Duodenal mucosa (tissue), 2 donors: ENCODE results near the gene NRP1.
"Not testable (repeated sequence)": the region's sequence is repeated elsewhere in the genome, so short reads cannot be mapped to it uniquely, and the experiment has no call there.

Experiments used
- H3K27ac ChIP-seq: one replicate; pipeline ENCODE4 v1.7.0; 2013; ENCODE audit warnings: low read depth, low read length
- H3K27me3 ChIP-seq, 2 donors: one replicate each; pipeline ENCODE4 v1.7.0; 2013; ENCODE audit warnings: low read length in 2 of 2, control low read depth in 1 of 2; ENCODE audit not compliant: insufficient read depth in 2 of 2, control insufficient read depth in 1 of 2
- H3K36me3 ChIP-seq, 2 donors: one replicate each; pipeline ENCODE4 v1.7.0; 2013; ENCODE audit warnings: low read length in 2 of 2, control low read depth in 1 of 2; ENCODE audit not compliant: insufficient read depth in 2 of 2, control insufficient read depth in 1 of 2
- H3K4me1 ChIP-seq, 2 donors: one replicate each; pipeline ENCODE4 v1.7.0; 2013; ENCODE audit warnings: low read length in 2 of 2, control low read depth in 1 of 2; ENCODE audit not compliant: insufficient read depth in 2 of 2, control insufficient read depth in 1 of 2
- H3K4me3 ChIP-seq, 2 donors: one replicate each; pipeline ENCODE4 v1.7.0; 2013; ENCODE audit warnings: low read length in 2 of 2, low read depth in 1 of 2
- H3K9ac ChIP-seq, 2 donors: one replicate each; pipeline ENCODE4 v1.7.0; 2013; ENCODE audit warnings: low read length in 2 of 2, low read depth in 1 of 2
- H3K9me3 ChIP-seq, 2 donors: one replicate each; pipeline ENCODE4 v1.7.0; 2013; ENCODE audit warnings: low read length in 2 of 2, control low read depth in 1 of 2; ENCODE audit not compliant: control insufficient read depth in 1 of 2

The NRP1 gene

DNA sequence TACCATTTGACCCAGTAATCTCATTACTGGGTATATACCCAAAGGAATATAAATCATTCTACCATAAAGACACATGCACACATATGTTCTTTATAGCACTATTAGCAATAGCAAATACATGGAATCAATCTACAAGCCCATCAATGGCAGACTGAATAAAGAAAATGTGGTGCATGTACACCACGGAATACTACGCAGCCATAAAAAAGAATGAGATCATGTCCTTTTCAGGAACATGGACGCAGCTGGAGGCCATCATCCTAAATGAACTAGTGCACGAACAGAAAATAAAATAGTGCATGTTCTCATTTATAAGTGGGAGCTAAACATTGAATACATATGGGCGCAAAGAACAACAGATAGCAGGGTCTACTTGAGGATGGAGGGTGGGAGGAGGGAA is 26.6 kb downstream of the NRP1 start:
- H3K4me1 ChIP-seq: peaks cover 0 to 9% of the 10 kb centered on the region in 2 donors

DNA sequence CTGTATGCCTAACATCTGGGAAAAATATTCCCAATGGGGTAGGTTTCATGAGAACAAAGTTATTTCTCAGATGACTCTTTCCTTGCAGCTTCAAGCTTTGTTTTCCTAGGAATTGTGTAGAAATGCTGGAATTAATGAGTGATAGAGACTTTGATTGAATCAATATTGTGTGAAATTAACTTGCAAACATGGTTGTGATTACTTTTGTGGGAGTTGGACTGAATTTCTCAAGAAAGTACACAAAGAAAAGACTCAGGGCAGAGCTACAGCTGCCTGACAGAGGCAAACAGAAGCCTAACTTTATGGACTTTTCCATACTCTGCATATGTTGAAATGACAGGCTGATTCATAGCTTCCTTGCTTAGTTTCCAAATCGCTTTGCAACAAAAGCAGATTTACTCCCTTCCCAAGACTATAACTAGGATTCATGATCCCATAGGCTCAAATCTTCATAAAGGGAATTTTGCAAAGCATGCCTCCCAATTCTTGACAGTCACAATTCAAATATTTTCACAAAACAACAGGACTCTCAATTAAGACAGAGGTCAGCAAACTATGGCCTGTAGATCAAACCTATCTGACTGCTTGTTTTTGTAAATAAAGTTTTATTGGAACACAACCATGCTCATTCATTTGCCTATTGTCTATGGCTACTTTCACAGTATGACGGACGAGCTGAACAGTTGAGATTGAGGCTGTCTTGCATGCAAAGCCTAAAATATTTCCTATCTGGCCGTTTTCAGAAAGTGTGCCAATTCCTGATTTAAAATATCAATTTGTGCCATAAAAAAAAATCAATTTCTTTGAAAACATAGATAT is 27.6 kb downstream of the NRP1 start:
- H3K4me3 ChIP-seq: no peak overlapping the region
- no peaks in the 10 kb centered on the region for H3K27me3 ChIP-seq
- no peaks in the 10 kb centered on the region for H3K36me3 ChIP-seq
- H3K9me3 ChIP-seq: no peaks in the 10 kb centered on the region
- H3K9ac ChIP-seq: no peak overlapping the region
- no peak overlapping the region for H3K27ac ChIP-seq
- peaks cover 0 to 9% of the 10 kb centered on the region in 2 donors for H3K4me1 ChIP-seq

More for the DNA sequence above, 26.6 kb downstream of the NRP1 start:
- Histone ChIP-seq H3K36me3 (no peaks in the 10 kb centered on the region), H3K27ac (no peak overlapping the region), H3K4me3 (no peak overlapping the region), H3K27me3 (no peaks in the 10 kb centered on the region), H3K9me3 (no peaks in the 10 kb centered on the region), H3K9ac (no peak overlapping the region)

DNA sequence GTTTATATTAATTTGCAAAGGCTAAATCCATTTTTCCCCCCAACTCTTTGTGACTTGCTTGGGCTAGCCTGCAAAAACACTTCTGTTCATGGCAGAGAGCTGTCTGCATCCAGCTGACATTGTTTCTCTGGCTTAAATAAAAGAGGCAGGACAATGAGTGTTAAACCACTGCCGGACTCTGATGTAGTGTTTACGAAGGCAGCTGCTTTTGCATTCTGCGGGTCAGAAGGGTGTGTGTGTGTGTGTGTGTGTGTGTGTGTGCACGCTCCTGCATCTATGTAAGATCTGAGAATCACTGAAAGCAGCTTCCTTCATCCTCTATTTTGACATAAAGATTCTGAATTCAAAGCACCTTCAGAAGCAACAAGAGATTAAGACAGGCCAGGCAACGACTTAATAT is 28.3 kb downstream of the NRP1 start:
- H3K27me3 ChIP-seq: no peaks in the 10 kb centered on the region
- no peaks in the 10 kb centered on the region for H3K9me3 ChIP-seq
- H3K4me3 ChIP-seq: no peak overlapping the region
- no peak overlapping the region for H3K9ac ChIP-seq
- no peaks in the 10 kb centered on the region for H3K36me3 ChIP-seq
- no peak overlapping the region for H3K27ac ChIP-seq
- H3K4me1 ChIP-seq: peaks cover under 1 to 9% of the 10 kb centered on the region in 2 donors

DNA sequence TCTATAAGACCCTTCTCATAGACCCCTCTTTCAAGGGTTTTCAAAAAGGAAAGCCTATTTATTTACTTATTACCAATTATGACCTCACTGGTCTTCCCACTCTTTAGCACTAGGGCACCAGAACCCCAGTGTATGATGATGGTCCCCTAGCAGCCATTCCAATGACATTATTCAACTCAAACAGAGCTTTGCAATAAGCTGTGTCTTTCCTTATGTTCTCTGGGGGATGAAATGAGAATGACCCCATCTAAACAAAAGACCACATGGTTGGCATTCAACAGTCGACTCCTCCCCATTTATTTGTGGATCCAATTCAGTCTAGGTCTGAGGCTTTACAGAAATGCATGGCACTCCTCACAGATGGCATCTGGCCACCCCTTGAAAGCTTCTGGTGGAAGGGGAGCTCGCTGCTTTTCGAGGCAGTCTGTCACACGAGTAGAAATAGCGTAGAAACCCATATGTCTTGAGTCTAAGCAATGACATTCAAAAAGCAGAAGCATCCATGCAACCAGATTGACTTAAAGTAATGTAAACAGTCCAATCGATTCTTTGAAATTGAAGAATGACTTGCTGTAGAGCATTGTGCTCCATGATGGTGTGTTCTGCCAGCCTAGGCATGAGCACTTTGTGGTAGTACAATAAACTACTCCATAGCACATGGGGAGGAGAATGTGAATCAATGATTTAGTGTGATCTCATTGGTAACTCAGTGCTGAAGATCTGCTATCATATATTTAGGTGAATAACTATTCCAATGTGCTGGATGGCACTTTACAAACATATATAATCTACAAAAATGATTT is 29.8 kb downstream of the NRP1 start:
- Histone ChIP-seq H3K27ac (no peak overlapping the region), H3K4me1 (peaks cover 4 to 9% of the 10 kb centered on the region in 2 donors)

DNA sequence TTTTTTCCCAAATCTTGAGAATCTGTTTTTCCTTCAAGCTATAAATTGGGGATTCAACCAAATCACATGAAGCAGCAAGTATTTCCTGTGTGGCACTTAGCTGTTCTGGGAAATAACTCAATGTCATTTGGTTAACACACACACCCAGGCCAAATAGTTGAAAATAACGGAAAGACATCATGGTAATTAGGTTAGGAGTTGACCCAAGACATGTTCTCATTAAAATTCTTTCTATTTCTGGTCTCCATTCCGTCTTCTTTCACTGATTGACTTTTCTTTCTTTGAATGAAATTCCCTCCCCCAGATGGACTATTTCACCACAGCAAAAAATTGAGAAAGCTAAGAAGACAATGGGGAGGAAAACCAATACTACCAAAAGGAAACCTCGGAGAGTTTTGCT is 30.5 kb downstream of the NRP1 start:
- no peaks in the 10 kb centered on the region for H3K9me3 ChIP-seq
- no peaks in the 10 kb centered on the region for H3K36me3 ChIP-seq
- H3K9ac ChIP-seq: no peak overlapping the region
- H3K27me3 ChIP-seq: no peaks in the 10 kb centered on the region
- peaks cover 4 to 9% of the 10 kb centered on the region in 2 donors for H3K4me1 ChIP-seq
- no peak overlapping the region for H3K27ac ChIP-seq
- no peak overlapping the region for H3K4me3 ChIP-seq

More for the DNA sequence above, 29.8 kb downstream of the NRP1 start:
- no peak overlapping the region for H3K4me3 ChIP-seq
- no peaks in the 10 kb centered on the region for H3K27me3 ChIP-seq
- no peak overlapping the region for H3K9ac ChIP-seq
- H3K9me3 ChIP-seq: no peaks in the 10 kb centered on the region
- no peaks in the 10 kb centered on the region for H3K36me3 ChIP-seq

DNA sequence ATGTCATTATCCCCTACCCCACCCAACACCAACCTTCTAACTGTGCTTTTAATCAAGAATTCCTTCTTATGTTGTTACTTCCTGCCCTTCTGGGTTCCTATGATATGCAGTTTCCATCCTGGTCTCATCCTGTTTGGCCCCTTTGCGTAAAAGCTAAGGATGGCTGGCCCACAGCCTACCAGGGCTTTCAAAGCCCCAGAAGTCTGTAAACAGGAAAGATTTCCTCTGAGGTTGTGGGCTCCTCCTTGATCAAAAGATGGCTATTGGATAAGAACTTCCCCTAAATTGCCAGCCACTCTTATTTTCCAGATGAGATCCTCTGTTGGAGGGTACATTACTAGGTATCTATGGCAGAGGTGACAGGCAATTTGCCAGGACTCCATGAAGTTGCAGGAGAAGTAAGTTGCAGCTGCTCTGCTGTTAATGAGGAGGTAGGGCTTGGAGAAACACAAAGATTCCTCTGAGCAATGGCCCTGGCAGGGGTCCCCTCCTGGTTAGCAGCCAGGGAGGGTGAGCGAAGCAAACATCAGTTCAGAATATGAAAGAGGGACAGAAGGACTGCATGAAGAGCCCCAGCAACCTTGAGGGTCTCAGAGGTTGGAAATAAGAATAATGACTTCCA is 32.1 kb downstream of the NRP1 start:
- Histone ChIP-seq H3K9me3 (no peaks in the 10 kb centered on the region), H3K9ac (no peak overlapping the region), H3K4me1 (peaks cover 4 to 9% of the 10 kb centered on the region in 2 donors), H3K4me3 (no peak overlapping the region), H3K27me3 (no peaks in the 10 kb centered on the region), H3K36me3 (no peaks in the 10 kb centered on the region), H3K27ac (no peak overlapping the region)

DNA sequence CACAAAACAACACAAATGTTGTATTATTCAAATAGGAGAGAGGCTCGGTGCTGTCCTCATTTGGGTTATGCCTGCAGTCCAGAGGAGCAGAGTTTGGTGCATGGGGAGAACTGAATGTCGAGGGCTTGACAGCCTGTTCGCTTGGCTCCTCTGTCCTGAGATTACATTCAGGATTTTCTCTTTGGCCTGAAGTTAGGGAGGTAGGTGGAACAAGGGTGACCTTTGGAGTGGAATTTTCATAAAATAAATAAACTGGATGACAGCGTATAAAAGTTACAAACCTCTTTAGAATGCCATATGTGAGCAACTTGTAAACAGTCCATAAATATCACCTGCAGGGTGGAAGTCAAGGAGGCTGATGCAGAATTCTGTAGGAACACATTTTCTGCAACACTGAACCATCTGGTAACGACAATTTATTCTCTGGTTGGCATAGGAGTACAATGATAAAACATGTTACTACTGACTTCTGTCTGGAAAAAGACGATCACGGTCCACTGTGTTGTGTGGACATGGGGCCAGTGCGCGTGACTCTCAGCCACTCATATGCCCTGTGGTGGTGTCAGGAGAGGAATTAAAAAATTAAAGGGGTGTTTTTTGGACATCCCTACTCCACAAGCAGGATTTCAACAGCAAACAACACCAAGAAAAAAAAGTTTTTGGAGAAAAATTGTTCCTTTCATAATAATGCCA is 33.2 kb downstream of the NRP1 start:
- no peaks in the 10 kb centered on the region for H3K9me3 ChIP-seq
- peaks cover 4% of the 10 kb centered on the region in 2 donors for H3K4me1 ChIP-seq
- H3K4me3 ChIP-seq: no peak overlapping the region
- H3K27ac ChIP-seq: no peak overlapping the region
- no peaks in the 10 kb centered on the region for H3K36me3 ChIP-seq
- no peak overlapping the region for H3K9ac ChIP-seq
- no peaks in the 10 kb centered on the region for H3K27me3 ChIP-seq

DNA sequence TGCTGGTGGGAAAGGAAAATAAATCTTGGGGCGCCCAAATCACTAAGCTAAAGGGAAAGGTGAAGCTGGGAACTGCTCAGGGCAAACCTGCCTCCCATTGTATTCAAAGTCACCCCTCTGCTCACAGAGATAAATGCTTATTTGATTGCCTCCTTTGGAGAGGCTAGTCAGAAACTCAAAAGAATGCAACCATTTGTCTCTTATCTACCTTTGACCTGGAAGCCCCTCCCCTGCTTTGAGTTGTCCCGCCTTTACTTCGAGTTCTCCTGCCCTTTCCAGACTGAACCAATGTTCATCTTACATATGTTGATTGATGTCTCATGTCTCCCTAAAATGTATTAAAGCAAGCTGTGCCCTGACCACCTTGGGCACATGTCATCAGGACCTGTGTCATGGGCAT is 33.9 kb downstream of the NRP1 start:
- not testable (repeated sequence) for H3K4me3 ChIP-seq, H3K9ac ChIP-seq, H3K27ac ChIP-seq, H3K9me3 ChIP-seq, H3K36me3 ChIP-seq, H3K27me3 ChIP-seq, H3K4me1 ChIP-seq

DNA sequence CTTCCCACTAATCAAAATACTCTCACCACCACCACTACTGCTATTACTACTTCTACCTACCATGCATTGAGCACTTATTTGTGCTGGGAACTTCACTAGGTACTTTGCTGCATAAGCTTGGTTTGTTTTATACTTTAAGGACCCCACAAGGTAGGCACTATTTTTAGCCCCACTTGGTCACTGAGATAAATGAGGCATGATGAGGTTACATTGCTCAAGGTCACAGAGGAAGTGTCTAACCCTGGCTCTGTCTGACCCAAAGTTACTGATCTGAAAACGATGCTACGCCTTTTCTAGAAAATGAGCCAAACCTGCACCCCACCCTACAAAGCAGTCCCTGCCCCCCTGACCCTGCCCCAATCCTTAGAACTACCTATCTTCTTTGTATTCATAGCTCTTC is 35.6 kb downstream of the NRP1 start:
- H3K27me3 ChIP-seq: no peaks in the 10 kb centered on the region
- H3K4me3 ChIP-seq: no peak overlapping the region

More for the DNA sequence above, 35.6 kb downstream of the NRP1 start:
- no peaks in the 10 kb centered on the region for H3K9me3 ChIP-seq
- H3K27ac ChIP-seq: no peak overlapping the region
- H3K36me3 ChIP-seq: no peaks in the 10 kb centered on the region
- no peak overlapping the region for H3K9ac ChIP-seq
- peaks cover 0 to 4% of the 10 kb centered on the region in 2 donors for H3K4me1 ChIP-seq
